Measurements from ENCODE around the gene IL25.
"Not testable (repeated sequence)": the region's sequence is repeated elsewhere in the genome, so short reads cannot be mapped to it uniquely, and the experiment has no call there.

IL25 gene
- 0 reads per million in 2 experiments for total RNA-seq

DNA sequence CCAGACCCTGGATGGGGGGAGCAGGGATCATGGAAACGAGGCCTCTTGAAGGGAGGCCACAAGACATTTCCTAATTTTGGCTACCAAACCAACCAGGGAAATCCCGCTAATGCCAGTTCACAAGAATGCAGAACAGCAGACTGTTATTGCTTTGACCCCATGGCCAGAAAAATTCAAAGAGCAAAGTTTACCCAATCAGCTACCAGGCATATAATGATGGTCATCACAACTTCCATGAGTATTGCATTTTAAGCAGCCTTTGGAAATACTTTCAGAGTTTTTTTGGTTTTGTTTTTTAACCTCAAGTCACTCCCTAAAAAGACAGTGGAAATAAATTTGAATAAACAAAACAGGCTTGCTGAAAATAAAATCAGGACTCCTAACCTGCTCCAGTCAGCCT lies at the start of gene IL25:
Gene IL25 (plus strand): TSS at position 301 of the 400 bp plus-strand sequence.
- no peak for DNase-seq (ENCODE audit: low read depth)

DNA sequence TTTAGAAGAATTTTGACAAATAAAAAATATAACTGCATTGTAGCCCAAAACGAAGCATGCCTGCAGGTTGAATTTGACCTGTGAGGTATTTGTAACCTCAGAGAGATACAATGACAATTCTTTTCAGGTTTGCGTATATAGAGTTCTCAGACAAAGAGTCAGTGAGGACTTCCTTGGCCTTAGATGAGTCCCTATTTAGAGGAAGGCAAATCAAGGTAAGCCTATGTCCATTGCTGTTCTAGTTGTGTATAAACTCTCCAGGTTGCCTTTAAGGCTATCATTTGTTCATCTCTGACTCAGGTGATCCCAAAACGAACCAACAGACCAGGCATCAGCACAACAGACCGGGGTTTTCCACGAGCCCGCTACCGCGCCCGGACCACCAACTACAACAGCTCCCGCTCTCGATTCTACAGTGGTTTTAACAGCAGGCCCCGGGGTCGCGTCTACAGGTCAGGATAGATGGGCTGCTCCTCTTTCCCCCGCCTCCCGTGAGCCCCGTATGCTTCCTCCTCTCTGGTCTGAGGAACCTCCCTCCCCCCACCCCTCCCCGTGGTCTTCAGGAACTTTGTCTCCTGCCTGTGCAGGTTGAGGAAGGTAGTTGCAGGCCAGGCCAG lies 48.7 kb upstream of the IL25 start:
- DNase-seq (ENCODE audit: low read depth), result no peak

DNA sequence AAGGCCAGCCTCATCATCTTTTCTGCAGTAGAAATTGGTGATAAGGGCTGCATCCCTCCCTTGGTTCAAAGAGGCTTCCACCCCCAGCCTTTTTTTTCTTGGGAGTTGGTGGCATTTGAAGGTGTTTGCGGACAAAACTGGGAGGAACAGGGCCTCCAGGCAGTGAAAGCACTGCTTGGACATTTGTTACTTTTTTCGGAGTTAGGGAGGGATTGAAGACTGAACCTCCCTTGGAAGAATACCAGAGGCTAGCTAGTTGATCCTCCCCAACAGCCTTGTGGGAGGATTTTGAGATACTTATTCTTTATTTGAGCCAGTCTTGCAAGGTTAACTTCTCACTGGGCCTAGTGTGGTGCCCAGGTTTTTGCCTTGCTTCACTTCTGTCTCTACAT lies 48.2 kb upstream of the IL25 start:
- no peak for DNase-seq (ENCODE audit: low read depth)

DNA sequence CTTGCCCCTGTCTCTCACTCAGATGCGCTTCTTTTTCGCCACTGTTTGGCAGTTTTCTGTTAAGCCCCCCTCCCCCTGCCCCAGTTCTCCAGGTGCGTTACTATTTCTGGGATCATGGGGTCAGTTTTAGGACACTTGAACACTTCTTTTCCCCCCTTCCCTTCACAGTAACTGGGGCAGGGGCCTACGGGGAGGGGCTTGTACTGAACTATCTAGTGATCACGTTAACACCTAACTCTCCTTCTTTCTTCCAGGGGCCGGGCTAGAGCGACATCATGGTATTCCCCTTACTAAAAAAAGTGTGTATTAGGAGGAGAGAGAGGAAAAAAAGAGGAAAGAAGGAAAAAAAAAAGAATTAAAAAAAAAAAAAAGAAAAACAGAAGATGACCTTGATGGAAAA lies 47.6 kb upstream of the IL25 start:
- no peak for DNase-seq (ENCODE audit: low read depth)

DNA sequence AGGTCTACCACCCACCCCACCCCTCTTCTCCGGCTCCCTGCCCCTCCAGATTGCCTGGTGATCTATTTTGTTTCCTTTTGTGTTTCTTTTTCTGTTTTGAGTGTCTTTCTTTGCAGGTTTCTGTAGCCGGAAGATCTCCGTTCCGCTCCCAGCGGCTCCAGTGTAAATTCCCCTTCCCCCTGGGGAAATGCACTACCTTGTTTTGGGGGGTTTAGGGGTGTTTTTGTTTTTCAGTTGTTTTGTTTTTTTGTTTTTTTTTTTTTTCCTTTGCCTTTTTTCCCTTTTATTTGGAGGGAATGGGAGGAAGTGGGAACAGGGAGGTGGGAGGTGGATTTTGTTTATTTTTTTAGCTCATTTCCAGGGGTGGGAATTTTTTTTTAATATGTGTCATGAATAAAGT lies 46.9 kb upstream of the IL25 start:
- not testable (repeated sequence) for DNase-seq (ENCODE audit: low read depth)

DNA sequence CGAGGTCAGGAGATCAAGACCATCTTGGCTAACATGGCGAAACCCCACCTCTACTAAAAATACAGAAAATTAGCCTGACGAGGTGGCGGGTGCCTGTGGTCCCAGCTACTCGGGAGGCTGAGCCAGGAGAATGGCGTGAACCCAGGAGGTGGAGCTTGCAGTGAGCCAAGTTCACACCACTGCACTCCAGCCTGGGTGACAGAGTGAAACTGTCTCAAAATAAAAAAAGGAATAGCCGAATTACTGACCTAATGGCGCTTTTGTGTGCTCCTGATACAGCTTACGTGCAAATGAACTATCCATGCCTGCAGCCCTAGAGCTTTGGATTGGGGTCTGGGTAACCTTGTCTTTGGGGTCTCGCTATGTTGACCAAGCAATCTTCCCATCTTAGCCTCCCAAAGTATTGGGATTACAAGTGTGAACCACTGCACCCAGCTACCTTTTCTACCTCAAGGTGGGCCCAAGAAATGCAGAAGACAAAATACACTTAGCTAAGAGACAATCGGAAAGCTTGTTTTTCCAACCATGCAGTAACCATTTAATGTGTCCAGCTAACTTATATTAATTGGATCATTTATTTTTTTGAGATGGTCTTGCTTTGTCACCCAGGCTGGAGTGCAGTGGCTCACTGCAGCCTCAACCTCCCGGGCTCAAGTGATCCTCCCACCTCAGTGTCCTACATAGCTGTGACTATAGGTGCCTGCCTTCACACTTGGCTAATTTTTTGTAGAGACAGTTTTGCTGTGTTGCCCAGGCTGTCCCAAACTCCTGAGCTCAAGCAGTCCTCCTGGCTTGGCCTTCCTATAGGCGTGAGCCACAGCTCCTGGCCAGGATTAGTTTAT lies 45.9 kb upstream of the IL25 start:
- DNase-seq (ENCODE audit: low read depth), result no peak

DNA sequence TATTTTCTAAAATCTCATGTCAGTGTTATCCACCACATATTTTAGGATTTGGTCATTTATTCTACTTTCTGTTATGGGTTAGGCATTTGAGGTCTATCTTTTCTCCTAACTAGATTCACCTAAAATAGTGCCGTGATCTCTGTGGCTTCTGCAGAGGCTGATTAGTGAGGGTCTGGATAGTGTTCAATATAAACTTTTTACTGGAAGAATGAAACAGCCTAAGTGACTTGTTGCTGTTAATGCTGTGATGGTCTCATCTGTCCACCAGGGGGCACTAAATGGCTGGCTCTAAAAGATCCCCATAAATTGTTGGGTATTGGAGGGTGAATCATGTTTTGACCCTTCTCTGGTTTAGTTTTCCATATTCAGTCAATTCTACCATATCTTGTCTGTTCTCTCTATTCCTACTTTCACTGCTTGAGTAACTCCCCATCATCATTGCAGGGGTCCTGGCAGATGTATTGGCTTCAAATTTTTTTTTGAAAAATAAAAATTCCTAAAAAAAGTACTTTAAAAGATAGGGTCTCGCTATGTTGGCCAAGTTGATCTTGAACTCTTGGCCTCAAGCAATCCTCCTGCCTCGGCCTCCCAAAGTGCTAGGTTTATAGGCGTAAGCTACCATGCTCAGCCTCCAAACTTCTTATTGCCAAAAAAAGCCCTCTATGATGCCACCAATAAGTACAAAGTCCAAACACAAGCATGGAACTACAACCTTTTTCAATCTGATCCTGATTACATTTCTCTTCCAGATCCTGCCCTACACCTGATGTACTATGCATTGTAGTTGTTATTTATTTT lies 44.5 kb upstream of the IL25 start:
- DNase-seq (ENCODE audit: low read depth), result peak; percentile 50

DNA sequence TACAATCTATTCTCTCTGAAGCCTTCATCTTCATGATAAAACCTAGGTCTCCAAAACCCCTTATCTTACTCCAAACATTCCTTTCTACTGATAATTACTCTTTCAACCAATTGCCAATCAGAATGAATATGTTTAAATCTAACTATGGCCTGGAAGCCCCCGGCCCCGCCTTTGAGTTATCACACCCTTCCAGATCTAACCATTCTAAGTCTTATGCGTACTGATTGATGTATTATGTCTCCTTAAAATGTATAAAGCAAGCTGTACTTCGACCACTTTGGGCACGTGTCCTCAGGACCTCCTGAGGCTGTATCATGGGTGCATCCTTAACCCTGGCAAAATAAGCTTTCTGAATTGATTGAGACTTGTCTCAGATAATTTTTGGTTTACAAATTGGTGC lies 37.0 kb upstream of the IL25 start:
- DNase-seq (ENCODE audit: low read depth), result no peak

DNA sequence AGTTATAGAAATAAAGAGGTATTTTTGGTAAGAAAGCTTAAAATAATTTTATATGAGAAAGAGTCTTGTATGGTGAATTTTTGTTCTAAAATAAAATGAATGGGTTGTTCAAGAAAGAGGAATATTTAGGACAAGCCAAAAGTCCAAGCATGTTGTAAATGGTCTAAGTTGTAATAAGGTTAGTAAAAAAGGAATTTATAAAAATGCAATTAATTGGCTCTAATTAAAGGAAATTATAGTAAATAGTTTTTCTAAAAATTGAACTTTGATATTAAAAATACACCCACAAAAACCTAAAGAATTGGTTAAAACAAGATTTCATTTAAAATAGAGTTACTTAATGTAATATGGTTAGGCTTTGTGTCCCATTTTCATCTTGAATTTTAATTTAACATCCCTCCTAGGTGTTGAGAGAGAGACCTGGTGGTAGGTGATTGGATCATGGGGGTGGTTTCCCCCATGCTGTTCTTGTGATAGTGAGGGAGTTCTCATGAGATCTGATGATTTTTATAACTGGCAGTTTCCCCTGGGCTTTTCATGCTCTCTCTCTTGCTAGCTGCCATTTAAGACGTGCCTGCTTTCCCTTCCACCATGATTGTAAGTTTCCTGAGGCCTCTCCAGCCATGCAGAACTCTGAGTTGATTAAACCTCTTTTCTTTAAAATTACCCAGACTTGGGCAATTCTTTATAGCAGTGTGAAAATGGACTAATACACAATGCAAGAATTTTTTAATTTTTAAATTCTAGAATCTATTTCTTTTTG lies 32.9 kb upstream of the IL25 start:
- DNase-seq (ENCODE audit: low read depth), result no peak

DNA sequence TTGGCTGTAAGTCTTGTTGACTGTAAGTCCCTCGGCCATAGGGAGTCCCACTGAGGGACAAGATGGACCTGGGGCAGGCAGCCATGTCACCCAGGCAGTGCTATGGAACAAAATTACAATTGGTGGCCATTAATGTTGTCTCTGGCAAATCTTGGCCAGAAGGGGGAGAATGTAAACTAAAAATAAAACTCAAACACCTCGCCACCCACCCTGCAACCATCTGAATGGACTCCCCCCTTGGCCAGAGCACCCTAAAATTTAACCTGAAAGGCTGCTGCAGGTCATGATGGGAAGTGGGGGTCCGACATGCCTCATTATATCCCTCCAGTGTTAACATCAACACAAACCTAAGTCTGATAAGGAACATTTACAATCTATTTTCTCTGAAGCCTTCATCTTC lies 28.1 kb upstream of the IL25 start:
- DNase-seq (ENCODE audit: low read depth), result no peak

DNA sequence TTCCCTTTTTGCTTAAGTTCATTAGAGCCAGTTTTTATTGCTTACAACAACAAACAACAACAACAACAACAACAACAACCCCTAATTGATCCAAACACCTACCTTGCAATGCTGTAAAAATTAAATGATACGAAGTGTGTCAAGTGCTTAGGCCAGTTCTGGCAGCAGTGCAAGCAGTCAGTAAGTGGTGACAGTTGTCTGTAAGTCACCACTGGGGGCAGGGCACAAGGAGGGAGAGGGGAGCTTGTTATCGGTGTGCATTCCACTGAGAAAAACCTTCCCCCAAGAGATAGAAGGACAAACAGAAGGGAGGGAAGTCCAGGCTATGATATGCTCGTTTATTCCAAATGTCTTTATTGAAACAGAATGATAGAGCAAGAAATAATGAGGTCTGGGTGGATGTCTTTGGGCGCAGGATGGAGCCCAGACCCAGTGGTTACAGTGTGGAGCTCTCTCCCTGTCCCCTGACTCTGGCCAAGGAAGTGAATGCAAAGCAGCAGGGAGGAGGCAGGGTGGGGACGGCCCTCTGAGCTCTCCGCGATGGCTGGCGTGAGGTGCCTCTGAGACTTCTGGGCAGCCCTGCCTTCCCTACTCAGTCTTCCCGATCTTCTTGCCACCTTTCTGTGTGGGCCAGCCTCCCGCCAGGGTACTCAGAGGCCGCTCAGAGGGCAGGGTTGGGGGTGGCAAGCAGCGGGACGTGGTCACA lies 26.5 kb upstream of the IL25 start:
- no peak for DNase-seq (ENCODE audit: low read depth)

DNA sequence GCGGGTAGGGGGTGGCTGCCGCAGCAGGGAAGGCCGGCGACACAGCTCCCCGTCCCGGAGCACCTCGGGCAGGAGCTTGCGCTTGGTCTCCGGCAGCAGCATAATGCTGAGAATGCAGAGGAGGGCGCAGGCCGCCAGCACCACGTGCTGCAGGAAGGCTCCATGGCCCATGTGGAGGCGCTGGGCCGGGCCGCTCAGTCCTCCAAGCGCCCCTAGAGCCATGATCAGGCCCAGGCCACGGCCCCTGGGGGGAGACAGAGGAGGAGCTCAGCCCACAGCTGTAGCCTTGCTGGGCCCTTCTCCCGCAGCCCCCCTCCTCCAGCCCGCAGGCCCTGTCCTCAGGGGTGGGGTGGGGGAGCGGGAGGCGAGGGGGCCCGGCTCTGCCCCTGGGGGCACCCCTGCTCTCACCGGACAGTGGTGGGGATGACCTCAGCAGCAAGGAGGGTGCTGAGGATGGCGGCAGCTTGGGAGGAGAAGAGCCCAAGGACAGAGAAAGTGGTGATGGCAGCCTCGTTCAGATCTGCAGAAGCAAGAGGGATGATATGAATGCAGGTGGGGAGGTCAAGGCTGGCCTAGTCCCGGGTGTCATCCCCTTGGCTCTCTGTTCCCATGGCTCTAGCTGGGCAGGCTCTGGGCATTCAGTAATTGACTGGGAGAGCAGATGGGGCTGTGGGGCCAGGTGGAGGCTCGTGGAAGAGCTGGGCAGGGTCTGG lies 25.8 kb upstream of the IL25 start:
- no peak for DNase-seq (ENCODE audit: low read depth)

DNA sequence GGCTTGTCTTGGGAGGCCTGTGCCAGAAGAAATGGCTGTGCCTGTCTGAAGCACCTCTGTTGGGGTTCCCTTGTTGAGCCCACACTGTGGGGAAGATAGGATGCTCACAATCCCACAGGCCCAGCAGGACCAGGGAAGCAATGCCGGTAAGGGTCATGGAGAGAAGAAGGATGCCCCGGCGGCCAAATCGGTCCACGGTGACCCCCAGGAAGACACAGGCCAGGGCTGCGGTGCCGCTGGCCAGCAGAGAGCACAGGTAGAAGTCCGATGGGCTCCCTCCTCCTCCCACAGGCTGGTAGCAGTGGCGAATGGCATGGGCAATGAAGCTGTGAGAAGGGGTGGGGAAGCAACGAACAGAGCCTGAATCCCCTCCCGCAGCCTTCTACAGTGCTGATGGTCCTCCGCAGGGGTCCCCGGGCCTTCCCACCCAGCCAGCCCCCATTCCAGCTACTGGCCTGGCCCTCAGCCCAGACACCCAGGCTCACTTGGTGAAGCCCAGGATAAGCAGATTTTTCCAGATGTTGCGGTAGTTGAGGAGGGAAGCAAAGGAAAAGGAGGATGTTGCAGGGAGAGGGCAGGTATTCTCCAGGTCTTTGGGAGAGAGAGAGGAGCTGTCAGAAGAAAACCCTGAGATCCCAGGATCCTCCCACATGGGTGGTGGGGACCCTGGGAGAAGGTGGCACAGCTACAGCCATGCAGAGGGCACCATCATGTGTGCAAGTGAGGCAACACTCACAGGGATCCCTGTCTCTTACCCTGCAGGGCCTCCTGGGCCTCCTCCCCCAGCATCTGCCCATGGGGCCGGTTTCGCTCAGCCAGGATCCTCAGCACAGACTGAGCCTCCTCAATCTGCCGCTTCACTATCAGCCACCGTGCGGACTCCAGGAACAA lies 25.0 kb upstream of the IL25 start:
- DNase-seq (ENCODE audit: low read depth), result no peak

DNA sequence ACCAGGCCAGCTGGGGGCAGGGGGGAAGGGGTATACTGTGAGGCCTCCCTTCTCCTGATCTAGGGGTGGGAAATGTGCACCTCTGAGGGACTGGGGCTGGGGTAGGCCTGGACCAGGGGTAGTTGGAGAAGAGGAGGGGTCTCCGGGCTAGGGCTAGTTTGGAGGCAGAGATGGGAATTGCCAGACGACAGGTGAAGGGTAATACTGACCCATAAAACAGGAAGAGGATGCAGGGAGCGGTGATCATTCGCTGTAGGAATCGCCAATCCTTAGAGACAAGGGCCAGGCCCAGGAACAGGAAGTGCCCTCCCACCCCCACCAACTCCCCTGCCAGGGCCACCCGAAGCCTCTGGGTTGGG lies 24.3 kb upstream of the IL25 start:
- no peak for DNase-seq (ENCODE audit: low read depth)

DNA sequence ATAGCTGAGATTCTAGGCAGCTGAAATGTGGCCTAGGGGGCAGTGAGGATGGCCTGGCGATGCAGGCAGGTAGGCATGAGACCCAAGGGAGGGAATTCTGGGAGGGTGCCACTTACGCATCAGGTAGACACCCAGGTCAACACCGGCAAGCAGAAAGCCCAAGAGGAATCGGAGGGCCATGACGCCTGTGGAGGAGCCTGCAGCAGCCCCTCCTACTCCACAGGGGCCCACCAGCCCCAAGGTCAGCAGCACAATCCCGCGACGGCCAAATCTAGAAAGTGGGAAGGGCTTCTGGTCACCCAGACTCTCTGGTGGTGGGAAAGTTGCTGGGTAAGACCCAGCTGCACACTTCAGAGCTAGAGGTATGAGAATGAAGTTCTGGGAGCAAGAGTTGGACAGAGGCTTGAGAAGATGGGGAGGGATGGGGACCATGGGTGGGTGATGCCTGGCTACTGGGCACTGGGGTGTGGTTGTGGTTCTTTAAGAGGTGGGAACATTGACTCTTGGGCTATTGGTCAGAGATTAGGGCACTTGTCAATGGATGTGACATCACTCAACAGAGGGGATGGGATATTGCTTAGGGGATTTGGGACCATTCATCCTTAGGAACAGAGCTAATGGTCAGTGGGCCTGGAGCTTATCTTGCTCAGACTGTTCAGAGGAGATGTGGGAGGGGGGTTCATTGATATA lies 23.3 kb upstream of the IL25 start:
- DNase-seq (ENCODE audit: low read depth), result no peak

DNA sequence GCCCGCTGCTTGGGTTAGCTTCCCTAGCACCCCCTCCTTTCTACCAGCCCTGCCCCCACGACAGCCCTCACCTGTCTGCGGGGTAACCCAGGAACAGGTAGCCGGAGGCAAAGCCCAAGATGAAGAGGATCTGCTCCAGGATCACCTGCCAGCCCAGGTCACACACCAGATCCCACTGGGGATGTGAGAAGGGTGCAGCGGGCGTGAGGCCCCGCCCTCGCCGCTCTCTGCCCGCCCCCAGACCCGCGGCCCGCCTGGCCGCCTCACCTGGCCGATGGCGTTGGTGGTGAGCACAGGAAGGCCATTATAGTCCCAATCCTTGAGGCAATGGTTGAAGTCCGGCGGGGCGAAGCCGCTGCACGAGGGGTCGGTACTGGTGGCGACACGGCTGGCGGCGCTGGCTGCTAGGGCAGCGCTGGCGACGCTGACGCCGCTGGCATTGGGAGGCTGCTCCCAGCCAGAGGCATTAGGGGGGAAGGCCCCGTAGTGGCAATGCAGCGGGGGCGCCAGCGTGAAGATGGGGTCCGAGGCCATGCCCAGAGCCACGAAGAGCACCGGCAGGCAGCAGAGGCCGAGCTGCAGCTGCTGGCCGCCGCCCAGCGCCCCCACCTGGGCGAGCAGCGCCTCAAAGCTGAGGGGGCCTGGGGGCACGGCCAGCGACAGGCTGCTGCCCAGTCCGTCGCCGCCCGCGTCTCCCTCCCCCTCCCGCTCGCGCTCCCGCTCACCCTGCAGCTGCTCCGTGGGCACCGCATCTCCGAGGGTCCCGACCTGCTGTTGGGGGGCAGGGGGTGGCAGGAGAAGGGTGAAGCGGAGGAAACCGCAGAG lies 20.7 kb upstream of the IL25 start:
- DNase-seq (ENCODE audit: low read depth), result no peak

DNA sequence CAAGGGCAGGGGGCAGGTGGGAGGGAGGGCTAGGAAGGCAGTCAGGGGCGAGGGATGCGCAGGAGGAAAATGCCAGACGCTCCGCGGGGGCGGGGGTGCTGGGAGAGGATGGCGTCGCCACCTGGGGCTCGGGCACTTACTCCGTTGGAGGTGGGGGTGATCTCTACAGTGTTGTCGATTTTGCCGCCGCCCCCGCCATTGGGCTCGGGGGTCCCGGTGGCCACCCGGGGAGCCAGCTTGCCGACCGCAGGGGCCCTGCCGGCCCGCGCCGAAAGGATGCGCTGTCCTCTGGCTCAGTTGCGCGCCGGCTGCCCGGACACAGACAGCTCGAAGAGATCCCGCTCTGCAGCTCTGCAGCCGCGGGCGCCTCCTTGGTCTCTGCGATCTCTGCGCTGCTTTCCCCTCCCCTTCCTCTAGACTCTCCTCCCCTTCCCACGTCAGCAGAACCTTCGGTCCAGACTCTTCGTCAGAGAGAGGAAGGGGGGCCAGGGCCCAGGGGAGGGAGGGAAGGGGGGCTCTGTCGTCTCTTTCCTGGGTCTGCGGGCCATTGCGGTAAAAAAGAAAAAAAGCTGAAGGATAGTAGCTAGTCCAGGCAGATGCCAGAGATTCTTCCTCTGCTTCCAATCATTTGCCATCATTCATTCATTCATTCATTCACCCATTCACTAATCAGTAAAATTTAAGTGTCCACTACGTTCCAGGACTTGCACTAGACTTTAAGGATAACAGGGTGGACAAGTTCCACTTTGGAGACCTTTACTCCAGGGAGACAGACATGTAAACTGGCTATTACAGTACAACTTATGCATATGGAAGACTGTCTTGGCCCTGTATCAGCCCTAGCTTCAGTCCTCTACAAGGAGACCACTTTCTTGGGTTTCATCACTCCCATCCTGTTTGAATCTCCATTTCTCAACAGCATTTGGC lies 19.8 kb upstream of the IL25 start, which contains the start of gene SLC22A17:
Gene SLC22A17 (minus strand): TSS at position 382 of the 927 bp plus-strand sequence.
- peak; percentile 68 for DNase-seq (ENCODE audit: low read depth)
